ENCODE results near the gene KPNB1.

- TF ChIP-seq POLR2A (IDR thresholded peaks at IDR 0.05): no peak
- TF ChIP-seq POLR2AphosphoS5 (IDR thresholded peaks at IDR 0.05): no peak
Measured at GRCh38 chr17:47654991-47655390, 5.3 kb downstream of the KPNB1 start.
